Upper lobe of left lung (tissue), 4 donors: ENCODE measurements around the gene SIK2.

Experiments used
- CTCF ChIP-seq, 6 experiments: fragments of 450-650 bp in 4 of 6; fragments of 200-600 bp in 2 of 6; sonication (generic) in 2 of 6; IDR thresholded peaks; one replicate each; pipeline ENCODE4 v1.5.1; 2016 to 2019; ENCODE audit warnings: antibody characterized with exemption in 6 of 6
- POLR2A ChIP-seq, 4 donors: fragments of 450-650 bp; IDR thresholded peaks; one replicate each; pipeline ENCODE4 v1.5.1; 2016 to 2017; ENCODE audit warnings: antibody characterized with exemption in 4 of 4, mild to moderate bottlenecking in 2 of 4
- POLR2AphosphoS5 ChIP-seq, 2 donors: sonication (generic); formaldehyde crosslinking; IDR thresholded peaks; one replicate each; pipeline ENCODE4 v1.5.1; 2017; ENCODE audit warnings: antibody characterized with exemption in 2 of 2

DNA sequence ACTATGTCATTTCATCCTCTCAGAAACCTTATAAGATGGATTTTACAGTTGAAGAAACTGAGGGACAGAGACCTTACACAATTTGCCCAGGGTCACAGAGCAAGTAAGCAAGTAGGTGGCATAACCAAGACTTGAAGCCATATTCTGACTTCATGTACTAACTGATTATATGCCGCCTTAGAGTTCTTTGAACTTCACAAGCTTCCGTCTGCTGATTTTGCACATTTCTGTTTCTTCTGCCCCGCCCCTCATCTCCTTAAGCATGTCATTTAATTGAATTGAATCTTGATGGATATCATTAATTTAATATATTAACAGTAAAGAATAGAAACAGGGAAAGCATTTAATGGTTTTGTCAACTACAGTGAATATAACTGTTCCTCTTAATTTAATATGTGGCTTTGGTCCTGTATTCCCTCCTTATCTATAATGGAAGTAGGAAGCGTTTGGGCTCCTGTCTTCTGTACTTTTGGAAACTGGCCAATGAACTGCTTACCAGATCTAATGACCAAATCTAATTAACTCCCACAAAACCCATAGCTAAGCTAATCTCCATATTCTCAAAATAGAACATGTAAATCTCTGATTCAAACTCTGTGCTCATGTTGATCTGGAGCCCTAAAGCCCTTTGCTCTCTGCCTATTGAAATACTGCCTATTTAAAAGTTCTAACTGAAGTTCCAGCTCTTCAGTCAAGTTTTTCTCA is 30.4 kb downstream of the SIK2 start:
- no peak for TF ChIP-seq CTCF (IDR thresholded peaks at IDR 0.05)
- no peak for TF ChIP-seq POLR2AphosphoS5 (IDR thresholded peaks at IDR 0.05)
- no peak for TF ChIP-seq POLR2A (IDR thresholded peaks at IDR 0.05)
